HG02798 (cell line): ENCODE measurements around the gene EPM2A.

Source experiments
- ATAC-seq: cut with Tn5 transposase; IDR thresholded peaks from one replicate; pipeline ENCODE4 v1.9.1; 2021; ENCODE audit warnings: mild to moderate bottlenecking; ENCODE audit not compliant: unreplicated experiment, poor library complexity

The EPM2A gene

DNA sequence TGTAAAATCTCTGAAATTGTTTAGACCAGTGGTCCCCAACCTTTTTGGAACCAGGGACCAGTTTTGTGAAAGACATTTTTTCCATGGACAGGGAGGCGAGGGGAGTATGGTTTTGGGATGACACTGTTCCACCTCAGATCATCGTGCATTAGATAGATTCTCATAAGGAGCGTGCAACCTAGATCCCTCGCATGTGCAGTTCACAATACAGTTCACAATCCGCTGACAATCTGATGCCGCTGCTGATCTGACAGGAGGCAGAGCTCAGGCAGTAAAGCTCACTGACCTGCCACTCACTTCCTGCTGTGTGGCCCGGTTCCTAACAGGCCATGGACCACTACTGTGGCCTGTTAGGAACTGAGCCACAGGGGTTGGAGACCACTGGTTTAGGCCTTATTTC, 115.2 kb downstream of the EPM2A start:
- ATAC-seq, result no peak

GRCh38 chr6:145609521-145609920, 125.8 kb downstream of the EPM2A start:
- no peak for ATAC-seq

GRCh38 chr6:145608850-145609249, 126.5 kb downstream of the EPM2A start:
- no peak for ATAC-seq

DNA sequence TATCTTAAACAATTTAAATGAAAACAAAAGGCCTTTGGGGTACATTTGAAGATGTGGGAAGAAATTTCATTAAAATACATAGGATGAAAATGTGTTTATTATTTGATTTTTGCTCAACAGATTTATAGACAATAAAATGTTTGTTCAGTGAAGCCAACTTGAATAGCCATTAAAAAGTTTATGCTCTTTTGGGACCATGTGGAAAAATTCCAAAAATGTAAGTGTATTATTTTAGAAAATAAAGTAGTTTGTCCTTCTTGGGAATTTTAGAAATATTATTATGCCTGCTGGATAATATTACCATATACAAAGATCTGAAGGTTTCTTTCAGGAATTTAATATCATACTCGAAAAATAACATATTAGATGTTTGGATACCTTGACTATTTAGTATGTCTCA, 131.3 kb downstream of the EPM2A start:
- ATAC-seq, result no peak

DNA sequence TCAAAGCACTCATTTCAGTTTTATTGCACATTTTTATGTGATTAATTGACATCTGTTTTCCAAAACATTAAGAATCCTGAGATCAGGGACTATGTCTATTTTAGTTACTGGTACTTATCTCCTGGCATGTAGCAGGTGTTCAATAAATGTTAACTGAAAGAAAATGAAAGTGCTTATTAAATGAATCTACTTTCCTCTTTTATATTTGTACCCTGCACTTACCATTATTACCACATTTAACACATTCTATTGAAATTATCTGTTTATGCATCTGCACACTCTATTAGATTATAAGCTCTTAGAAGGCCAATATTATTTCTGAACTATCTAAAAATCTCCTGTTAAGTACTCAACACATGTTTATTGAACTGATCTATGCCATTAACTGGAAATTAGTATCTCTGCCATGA, 131.9 kb downstream of the EPM2A start:
- ATAC-seq, result no peak

GRCh38 chr6:145602726-145603326, 132.5 kb downstream of the EPM2A start:
- no peak for ATAC-seq

DNA sequence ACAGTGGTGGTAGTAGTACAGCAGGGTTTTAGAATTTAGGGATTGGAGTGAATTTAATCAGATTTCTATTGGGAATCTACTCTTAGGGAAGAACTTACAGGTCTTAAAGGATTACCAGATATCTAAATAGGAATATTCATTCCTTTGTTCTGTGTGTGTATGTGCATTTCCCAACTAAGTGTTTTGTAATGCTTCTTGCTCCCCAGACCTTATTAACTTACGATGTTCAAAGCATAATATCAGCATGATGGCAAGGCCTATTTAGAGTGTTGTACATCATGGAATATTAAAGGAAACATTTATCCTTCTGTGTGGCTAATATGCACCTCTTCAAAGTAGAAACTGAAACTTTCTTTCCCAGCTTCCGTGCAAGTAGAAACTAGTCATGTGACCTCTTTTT, 133.9 kb downstream of the EPM2A start:
- ATAC-seq, result no peak

GRCh38 chr6:145600299-145600698, 135.0 kb downstream of the EPM2A start:
- ATAC-seq, result no peak

DNA sequence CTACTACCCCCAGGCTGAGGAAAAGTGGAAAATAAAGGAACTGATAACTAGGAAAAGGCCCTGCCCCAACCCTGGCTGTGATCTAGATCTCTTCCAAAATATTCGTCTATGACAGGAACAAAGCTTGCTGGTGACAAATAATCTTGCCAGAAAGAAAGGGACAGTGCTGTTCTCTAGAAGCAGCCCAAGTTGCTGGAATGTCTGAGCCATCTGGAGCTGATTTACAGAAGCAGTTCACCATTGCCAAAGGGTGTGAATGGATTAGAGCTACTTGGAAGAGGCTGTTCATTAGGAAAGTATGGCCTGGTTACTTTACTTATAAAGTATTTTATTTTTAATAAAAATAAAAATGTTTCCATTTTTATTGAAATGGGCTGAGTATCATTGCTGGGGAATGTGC, 146.3 kb downstream of the EPM2A start:
- ATAC-seq, result no peak

GRCh38 chr6:145587334-145587733, 148.0 kb downstream of the EPM2A start:
- no peak for ATAC-seq

- no peak for ATAC-seq
Measured at GRCh38 chr6:145583753-145584152, 151.6 kb downstream of the EPM2A start.
